Keratinocyte (primary cell): ENCODE results near the gene FAM114A1.

ENCODE experiments used
- EZH2 ChIP-seq: IDR thresholded peaks from one replicate; pipeline ENCODE4 v1.6.1; 2012; ENCODE audit warnings: inconsistent platforms, mild to moderate bottlenecking, low read length, moderate library complexity
- TF ChIP-seq, protein P1 (sequence below), 3 experiments: IDR thresholded peaks in 1 of 3; conservative IDR thresholded peaks in 1 of 3; optimal IDR thresholded peaks in 1 of 3; 2 replicates in 2 of 3; 3 replicates in 1 of 3; pipeline versions ENCODE3 to v1.5.1; 2011; ENCODE audit warnings: low read length in 3 of 3, mild to moderate bottlenecking in 3 of 3, moderate library complexity in 2 of 3, control low read depth in 1 of 3, inconsistent platforms in 1 of 3; ENCODE audit not compliant: insufficient read depth in 2 of 3; ENCODE audit errors: extremely low read depth in 1 of 3

GRCh38 chr4:38931125-38931524 lies 63.5 kb downstream of the FAM114A1 start:
- TF ChIP-seq, protein P1, sequence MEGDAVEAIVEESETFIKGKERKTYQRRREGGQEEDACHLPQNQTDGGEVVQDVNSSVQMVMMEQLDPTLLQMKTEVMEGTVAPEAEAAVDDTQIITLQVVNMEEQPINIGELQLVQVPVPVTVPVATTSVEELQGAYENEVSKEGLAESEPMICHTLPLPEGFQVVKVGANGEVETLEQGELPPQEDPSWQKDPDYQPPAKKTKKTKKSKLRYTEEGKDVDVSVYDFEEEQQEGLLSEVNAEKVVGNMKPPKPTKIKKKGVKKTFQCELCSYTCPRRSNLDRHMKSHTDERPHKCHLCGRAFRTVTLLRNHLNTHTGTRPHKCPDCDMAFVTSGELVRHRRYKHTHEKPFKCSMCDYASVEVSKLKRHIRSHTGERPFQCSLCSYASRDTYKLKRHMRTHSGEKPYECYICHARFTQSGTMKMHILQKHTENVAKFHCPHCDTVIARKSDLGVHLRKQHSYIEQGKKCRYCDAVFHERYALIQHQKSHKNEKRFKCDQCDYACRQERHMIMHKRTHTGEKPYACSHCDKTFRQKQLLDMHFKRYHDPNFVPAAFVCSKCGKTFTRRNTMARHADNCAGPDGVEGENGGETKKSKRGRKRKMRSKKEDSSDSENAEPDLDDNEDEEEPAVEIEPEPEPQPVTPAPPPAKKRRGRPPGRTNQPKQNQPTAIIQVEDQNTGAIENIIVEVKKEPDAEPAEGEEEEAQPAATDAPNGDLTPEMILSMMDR (optimal IDR thresholded peaks at IDR 0.05 in 1 of 3, IDR thresholded peaks at IDR 0.05 in 1 of 3, conservative IDR thresholded peaks at IDR 0.05 in 1 of 3; ENCODE audit: extremely low read depth in 1 of 3, insufficient read depth in 2 of 3, low read length in 3 of 3) = no peak
- TF ChIP-seq EZH2 = no peak
